NCI-H748 (cell line): ENCODE data around the gene MIEN1.
"Not testable (repeated sequence)": the region's sequence is repeated elsewhere in the genome, so short reads cannot be mapped to it uniquely, and the experiment has no call there.

ENCODE experiments used
- DNase-seq: peaks from one replicate; lab custom pipeline; 2025; ENCODE audit not compliant: unreplicated experiment; lab: John Stamatoyannopoulos, UW

The MIEN1 gene

DNA sequence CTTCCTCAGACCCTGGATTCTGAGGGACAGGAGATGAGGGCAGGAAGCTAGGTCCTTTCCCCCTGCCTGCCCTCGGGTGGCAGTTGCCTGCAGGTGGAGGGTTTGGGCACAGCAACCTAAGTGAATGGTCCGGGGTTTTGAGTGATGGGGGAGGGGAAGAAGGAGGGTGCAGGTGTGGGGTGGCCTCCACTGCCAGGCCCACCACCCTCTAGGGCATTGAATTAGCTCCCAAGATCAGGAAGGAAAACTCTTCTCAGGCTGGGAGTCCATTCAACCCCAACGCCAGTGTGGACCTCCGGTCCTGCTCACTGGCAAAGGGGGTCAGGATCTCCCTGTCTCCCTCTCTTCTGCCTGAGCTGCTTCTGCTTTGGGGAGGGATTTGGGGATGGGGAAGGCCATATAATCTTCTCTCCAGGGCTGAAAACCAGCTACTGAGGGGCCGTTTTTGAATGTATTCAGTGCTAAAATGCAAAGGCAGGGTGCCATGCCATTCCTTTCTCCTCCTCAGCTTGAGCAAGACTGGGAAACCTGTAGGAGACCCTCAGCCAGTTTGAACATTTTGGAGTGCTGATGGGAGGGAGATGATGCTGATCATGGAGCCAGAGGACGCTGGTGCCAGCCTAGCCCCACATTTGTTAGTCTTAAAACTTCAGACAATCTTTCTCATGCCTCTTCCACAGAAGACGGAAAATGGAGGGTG is 26.2 kb upstream of the MIEN1 start:
- DNase-seq, result no peak

- DNase-seq, result no peak
These were observed 25.4 kb upstream of the MIEN1 start for GRCh38 chr17:39755554-39756379.

DNA sequence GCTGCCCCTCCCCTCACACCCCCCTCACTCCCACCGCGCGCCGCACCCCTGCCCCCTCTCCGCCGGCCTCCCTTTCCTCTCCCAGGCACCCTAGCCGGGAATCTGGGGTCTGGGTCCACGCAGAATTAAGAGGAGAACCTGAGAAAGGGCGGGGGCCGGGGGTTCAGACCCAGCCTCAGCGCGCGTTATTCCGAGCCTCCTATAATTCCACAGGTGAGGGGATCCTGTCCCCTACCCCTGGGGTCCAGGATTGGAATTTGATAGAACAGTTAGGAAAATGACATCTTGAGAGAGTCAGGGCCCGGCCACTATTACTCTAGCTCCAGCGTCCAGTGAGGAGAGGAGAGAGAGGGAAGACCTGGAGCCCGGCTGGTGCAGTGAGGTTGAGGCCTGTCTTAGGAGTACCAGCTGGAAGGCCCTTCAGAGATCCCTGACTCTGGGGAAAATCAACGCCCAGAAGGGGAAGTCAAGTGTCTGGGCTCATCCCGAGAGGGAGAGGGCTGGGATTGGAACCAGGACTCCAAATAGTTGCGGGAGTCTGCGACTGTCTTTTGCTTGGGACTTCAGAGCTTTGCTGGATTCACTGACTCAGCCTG is 24.7 kb upstream of the MIEN1 start:
- no peak for DNase-seq

- DNase-seq, result peak; percentile 88
These were observed 24.0 kb upstream of the MIEN1 start for GRCh38 chr17:39754161-39754957.

DNA sequence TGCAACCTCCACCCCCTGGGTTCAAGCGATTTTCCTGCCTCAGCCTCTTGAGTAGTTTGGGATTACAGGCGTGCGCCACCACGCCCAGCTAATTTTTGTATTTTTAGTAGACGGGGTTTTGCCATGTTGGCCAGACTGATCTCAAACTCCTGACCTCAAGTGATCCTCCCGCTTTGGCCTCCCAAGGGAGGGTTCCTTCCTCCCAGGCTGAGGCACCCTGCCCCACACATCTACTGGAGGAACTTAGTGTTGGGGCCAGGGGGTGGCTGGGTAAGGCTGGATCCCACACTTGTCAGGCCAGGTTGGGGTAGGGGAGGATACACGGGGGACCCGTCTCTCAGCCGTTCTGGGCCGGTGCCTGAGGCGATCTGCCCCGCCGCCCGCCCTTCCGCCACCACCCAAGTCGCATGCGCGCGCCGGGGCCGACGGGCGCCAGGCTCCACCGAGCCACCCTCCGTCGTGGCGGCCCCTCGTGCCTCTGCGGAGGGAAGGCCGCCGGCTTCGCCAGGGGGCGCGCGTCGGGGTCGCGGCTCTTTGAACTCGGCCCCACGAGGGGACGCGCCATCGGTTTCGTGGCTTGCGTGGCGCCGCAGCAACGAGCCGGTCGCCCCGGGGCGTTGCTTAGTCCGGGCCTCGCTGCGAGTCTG is 23.3 kb upstream of the MIEN1 start:
- DNase-seq, result peak; percentile 80

DNA sequence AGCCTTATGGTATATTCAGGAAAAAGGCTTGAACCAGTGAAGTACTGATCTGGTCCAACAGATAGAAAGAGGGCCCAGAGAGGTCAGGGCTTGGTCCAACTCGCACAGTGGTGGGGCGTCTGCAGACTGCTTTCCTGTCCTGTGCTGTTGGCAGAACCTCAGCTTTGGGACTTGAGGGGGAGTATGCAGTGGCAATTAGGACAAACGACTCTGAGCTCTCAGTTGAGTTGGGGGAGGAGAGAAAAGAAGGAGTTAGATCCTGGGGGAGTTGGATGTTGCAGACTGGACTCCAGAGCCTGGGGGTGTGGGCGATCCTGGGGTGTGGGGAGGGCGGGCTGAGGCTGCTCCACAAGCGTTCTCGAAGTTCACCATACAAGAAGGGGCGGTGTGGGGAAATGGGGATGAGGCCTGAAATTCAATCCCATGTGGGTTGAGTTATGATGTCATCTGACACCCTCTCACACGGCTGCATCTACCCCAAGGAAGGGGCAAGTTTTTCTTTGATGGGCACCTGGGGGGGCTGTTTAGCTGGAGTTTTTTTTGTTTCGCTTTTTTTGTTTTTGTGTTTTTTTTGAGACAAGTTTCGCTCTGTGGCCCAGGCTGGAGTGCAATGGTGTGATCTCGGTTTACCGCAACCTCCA is 22.0 kb upstream of the MIEN1 start:
- DNase-seq, result no peak

GRCh38 chr17:39751637-39752036 is 21.3 kb upstream of the MIEN1 start:
- no peak for DNase-seq

- DNase-seq, result no peak
These were observed 20.7 kb upstream of the MIEN1 start for GRCh38 chr17:39751016-39751543.

- DNase-seq, result no peak
These were observed 20.0 kb upstream of the MIEN1 start for GRCh38 chr17:39750131-39751015.

GRCh38 chr17:39748444-39749034 is 18.2 kb upstream of the MIEN1 start:
- not testable (repeated sequence) for DNase-seq

- DNase-seq, result no peak
These were observed 17.4 kb upstream of the MIEN1 start for GRCh38 chr17:39747745-39748144.

GRCh38 chr17:39746145-39746461 is 15.8 kb upstream of the MIEN1 start:
- no peak for DNase-seq

- DNase-seq, result no peak
These were observed 15.2 kb upstream of the MIEN1 start for GRCh38 chr17:39745335-39746144.

DNA sequence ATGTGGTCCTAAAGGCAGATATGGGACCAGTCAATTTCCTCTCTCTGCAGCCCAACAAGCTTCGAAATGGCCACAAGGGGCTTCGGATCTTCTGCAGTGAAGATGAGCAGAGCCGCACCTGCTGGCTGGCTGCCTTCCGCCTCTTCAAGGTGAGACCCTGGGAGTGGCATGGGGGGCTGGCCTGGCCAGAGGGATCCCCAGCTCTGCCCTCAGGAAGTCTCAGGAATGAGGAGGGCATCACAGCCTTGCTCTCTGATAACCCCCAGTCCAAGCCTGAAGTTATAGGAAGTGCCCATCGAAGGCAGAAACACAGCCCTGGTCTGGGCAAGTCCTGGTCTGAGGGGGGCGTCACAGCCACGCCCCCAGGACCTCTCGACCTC is 14.5 kb upstream of the MIEN1 start:
- no peak for DNase-seq

- no peak for DNase-seq
These were observed 13.9 kb upstream of the MIEN1 start for GRCh38 chr17:39744075-39744835.

DNA sequence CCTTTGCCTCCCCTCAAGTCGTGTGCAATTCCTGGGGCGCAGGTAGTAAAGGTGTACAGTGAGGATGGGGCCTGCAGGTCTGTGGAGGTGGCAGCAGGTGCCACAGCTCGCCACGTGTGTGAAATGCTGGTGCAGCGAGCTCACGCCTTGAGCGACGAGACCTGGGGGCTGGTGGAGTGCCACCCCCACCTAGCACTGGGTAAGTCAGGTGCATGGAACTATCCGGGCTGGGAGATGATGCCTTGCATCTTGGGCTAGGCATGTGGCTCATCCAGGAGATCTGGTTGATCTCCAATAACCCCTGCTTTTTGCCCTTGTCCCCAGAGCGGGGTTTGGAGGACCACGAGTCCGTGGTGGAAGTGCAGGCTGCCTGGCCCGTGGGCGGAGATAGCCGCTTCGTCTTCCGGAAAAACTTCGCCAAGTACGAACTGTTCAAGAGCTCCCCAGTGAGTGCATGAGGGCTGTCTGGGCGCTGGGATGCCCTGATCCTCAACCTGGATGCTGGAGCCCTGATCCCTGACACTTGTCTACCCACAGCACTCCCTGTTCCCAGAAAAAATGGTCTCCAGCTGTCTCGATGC is 12.6 kb upstream of the MIEN1 start:
- DNase-seq, result no peak
